HEK293 (cell line): Measurements from ENCODE around the gene SMC4.

Experiments
- CTCF ChIA-PET: fragments of 350-600 bp; formaldehyde crosslinking; extraction: SDS; loops from one replicate; lab custom pipeline; 2021; ENCODE audit warnings: antibody characterized with exemption; lab: Yijun Ruan, JAX
- POLR2A ChIA-PET: fragments of 300-600 bp; formaldehyde crosslinking; extraction: SDS; loops from one replicate; lab custom pipeline; 2020; ENCODE audit warnings: antibody characterized with exemption, inconsistent platforms; lab: Yijun Ruan, JAX
- H3K27ac ChIP-seq: fragments of 200-500 bp; sonication (Bioruptor generic); 2 replicates; pipeline ENCODE4 v1.5.1; 2014; ENCODE audit warnings: low read depth, low read length, control low read depth, inconsistent platforms; ENCODE audit errors: extremely low read depth
- H3K36me3 ChIP-seq, 2 experiments: fragments of 200-500 bp in 1 of 2; sonication (Bioruptor generic) in 1 of 2; 1 replicate in 1 of 2; 2 replicates in 1 of 2; pipeline ENCODE4 v1.5.1; 2014 to 2017; ENCODE audit warnings: inconsistent platforms in 2 of 2, low read length in 2 of 2; ENCODE audit not compliant: control insufficient read depth in 2 of 2, insufficient read depth in 1 of 2
- H3K4me1 ChIP-seq: fragments of 200-500 bp; sonication (Bioruptor generic); 2 replicates; pipeline ENCODE4 v1.5.1; 2014; ENCODE audit warnings: mild to moderate bottlenecking, low read length, inconsistent platforms; ENCODE audit not compliant: control insufficient read depth, insufficient read depth
- H3K4me3 ChIP-seq: 2 replicates; pipeline ENCODE4 v1.5.1; 2011; ENCODE audit warnings: low read depth, mild to moderate bottlenecking, control low read depth, low read length, moderate library complexity
- H3K9me3 ChIP-seq: fragments of 200-500 bp; sonication (Bioruptor generic); 2 replicates; pipeline ENCODE4 v1.5.1; 2014; ENCODE audit warnings: low read depth, low read length, inconsistent platforms; ENCODE audit not compliant: control insufficient read depth, insufficient read depth
- KLF10 ChIP-seq: fragments of 450-650 bp; IDR thresholded peaks from 2 replicates; pipeline ENCODE4 v1.5.1; 2018; ENCODE audit warnings: missing biosample characterization, mild to moderate bottlenecking, missing genetic modification characterization
- KLF16 ChIP-seq: fragments of 450-650 bp; formaldehyde crosslinking; IDR thresholded peaks from 2 replicates; pipeline ENCODE4 v1.5.1; 2017; ENCODE audit warnings: missing biosample characterization, missing genetic modification characterization
- SP2 ChIP-seq: fragments of 450-650 bp; formaldehyde crosslinking; IDR thresholded peaks from 2 replicates; pipeline ENCODE4 v1.5.1; 2016; ENCODE audit warnings: missing biosample characterization, missing genetic modification characterization
- TRIM28 ChIP-seq: IDR thresholded peaks from 2 replicates; pipeline ENCODE4 v1.6.1; 2011; ENCODE audit warnings: low read length, control low read depth, borderline replicate concordance
- ZBTB11 ChIP-seq: fragments of 450-650 bp; formaldehyde crosslinking; conservative IDR thresholded peaks from 2 replicates; pipeline ENCODE4 v1.5.1; 2016; ENCODE audit warnings: low read depth, missing biosample characterization, missing genetic modification characterization
- ZBTB20 ChIP-seq: fragments of 450-650 bp; formaldehyde crosslinking; IDR thresholded peaks from 2 replicates; pipeline ENCODE4 v1.5.1; 2016; ENCODE audit warnings: missing biosample characterization, missing genetic modification characterization
- ZEB2 ChIP-seq: fragments of 450-650 bp; formaldehyde crosslinking; IDR thresholded peaks from 2 replicates; pipeline ENCODE4 v1.5.1; 2016; ENCODE audit warnings: missing biosample characterization, missing genetic modification characterization
- ZFHX2 ChIP-seq: fragments of 450-650 bp; formaldehyde crosslinking; conservative IDR thresholded peaks from 2 replicates; pipeline ENCODE4 v1.5.1; 2016; ENCODE audit warnings: missing biosample characterization, missing genetic modification characterization
- ZIC2 ChIP-seq: fragments of 450-650 bp; formaldehyde crosslinking; IDR thresholded peaks from 2 replicates; pipeline ENCODE4 v1.5.1; 2016; ENCODE audit warnings: missing biosample characterization, missing genetic modification characterization
- ZNF202 ChIP-seq: fragments of 450-650 bp; formaldehyde crosslinking; IDR thresholded peaks from 2 replicates; pipeline ENCODE4 v1.5.1; 2016; ENCODE audit warnings: missing biosample characterization, missing genetic modification characterization, borderline replicate concordance
- ZNF24 ChIP-seq: fragments of 450-650 bp; formaldehyde crosslinking; IDR thresholded peaks from 2 replicates; pipeline ENCODE4 v1.5.1; 2016; ENCODE audit warnings: missing biosample characterization, missing genetic modification characterization
- ZNF433 ChIP-seq: fragments of 450-650 bp; formaldehyde crosslinking; IDR thresholded peaks from 2 replicates; pipeline ENCODE4 v1.5.1; 2016; ENCODE audit warnings: missing biosample characterization, missing genetic modification characterization, low read depth
- ZNF521 ChIP-seq: fragments of 450-650 bp; formaldehyde crosslinking; IDR thresholded peaks from 2 replicates; pipeline ENCODE4 v1.5.1; 2017; ENCODE audit warnings: missing biosample characterization, mild to moderate bottlenecking, missing genetic modification characterization
- ZNF560 ChIP-seq: fragments of 450-650 bp; formaldehyde crosslinking; IDR thresholded peaks from 2 replicates; pipeline ENCODE4 v1.5.1; 2017; ENCODE audit warnings: missing biosample characterization, missing genetic modification characterization, borderline replicate concordance
- ZNF585B ChIP-seq: fragments of 450-650 bp; formaldehyde crosslinking; IDR thresholded peaks from 2 replicates; pipeline ENCODE4 v1.5.1; 2016; ENCODE audit warnings: missing biosample characterization, missing genetic modification characterization
- ZNF658 ChIP-seq: fragments of 450-650 bp; formaldehyde crosslinking; IDR thresholded peaks from 2 replicates; pipeline ENCODE4; 2016; ENCODE audit warnings: missing biosample characterization, missing genetic modification characterization
- ZNF660 ChIP-seq: fragments of 450-650 bp; IDR thresholded peaks from 2 replicates; pipeline ENCODE4 v1.5.1; 2018; ENCODE audit warnings: missing biosample characterization, mild to moderate bottlenecking, missing genetic modification characterization
- ZNF776 ChIP-seq: fragments of 450-650 bp; formaldehyde crosslinking; IDR thresholded peaks from 2 replicates; pipeline ENCODE4 v1.5.0; 2017; ENCODE audit warnings: missing biosample characterization, missing genetic modification characterization, borderline replicate concordance
- ZNF792 ChIP-seq: fragments of 450-650 bp; formaldehyde crosslinking; IDR thresholded peaks from 2 replicates; pipeline ENCODE4 v1.5.1; 2016; ENCODE audit warnings: missing biosample characterization, missing genetic modification characterization
- ZNF830 ChIP-seq: fragments of 450-650 bp; IDR thresholded peaks from 2 replicates; pipeline ENCODE4 v1.5.0; 2018; ENCODE audit warnings: missing biosample characterization, missing genetic modification characterization, low read depth, mild to moderate bottlenecking, moderate library complexity
- ZSCAN30 ChIP-seq: fragments of 450-650 bp; IDR thresholded peaks from 2 replicates; pipeline ENCODE4 v1.5.1; 2018; ENCODE audit warnings: missing biosample characterization, mild to moderate bottlenecking, missing genetic modification characterization, moderate library complexity
- ZXDB ChIP-seq: fragments of 450-650 bp; formaldehyde crosslinking; IDR thresholded peaks from 2 replicates; pipeline ENCODE4 v1.5.1; 2016; ENCODE audit warnings: missing biosample characterization, missing genetic modification characterization
- TF ChIP-seq, protein P1 (sequence below): fragments of 450-650 bp; formaldehyde crosslinking; IDR thresholded peaks from 2 replicates; pipeline ENCODE4 v1.5.1; 2016; ENCODE audit warnings: missing biosample characterization, missing genetic modification characterization, low read depth
- TF ChIP-seq, protein P2 (sequence below): fragments of 450-650 bp; IDR thresholded peaks from 2 replicates; pipeline ENCODE4 v1.5.1; 2018; ENCODE audit warnings: missing biosample characterization, mild to moderate bottlenecking, missing genetic modification characterization
- TF ChIP-seq, protein P3 (sequence below): fragments of 450-650 bp; formaldehyde crosslinking; IDR thresholded peaks from 2 replicates; pipeline ENCODE4 v1.5.1; 2016; ENCODE audit warnings: missing biosample characterization, missing genetic modification characterization
- TF ChIP-seq, protein P4 (sequence below): fragments of 450-650 bp; formaldehyde crosslinking; IDR thresholded peaks from 2 replicates; pipeline ENCODE4 v1.5.1; 2016; ENCODE audit warnings: missing biosample characterization, missing genetic modification characterization

The SMC4 gene

DNA sequence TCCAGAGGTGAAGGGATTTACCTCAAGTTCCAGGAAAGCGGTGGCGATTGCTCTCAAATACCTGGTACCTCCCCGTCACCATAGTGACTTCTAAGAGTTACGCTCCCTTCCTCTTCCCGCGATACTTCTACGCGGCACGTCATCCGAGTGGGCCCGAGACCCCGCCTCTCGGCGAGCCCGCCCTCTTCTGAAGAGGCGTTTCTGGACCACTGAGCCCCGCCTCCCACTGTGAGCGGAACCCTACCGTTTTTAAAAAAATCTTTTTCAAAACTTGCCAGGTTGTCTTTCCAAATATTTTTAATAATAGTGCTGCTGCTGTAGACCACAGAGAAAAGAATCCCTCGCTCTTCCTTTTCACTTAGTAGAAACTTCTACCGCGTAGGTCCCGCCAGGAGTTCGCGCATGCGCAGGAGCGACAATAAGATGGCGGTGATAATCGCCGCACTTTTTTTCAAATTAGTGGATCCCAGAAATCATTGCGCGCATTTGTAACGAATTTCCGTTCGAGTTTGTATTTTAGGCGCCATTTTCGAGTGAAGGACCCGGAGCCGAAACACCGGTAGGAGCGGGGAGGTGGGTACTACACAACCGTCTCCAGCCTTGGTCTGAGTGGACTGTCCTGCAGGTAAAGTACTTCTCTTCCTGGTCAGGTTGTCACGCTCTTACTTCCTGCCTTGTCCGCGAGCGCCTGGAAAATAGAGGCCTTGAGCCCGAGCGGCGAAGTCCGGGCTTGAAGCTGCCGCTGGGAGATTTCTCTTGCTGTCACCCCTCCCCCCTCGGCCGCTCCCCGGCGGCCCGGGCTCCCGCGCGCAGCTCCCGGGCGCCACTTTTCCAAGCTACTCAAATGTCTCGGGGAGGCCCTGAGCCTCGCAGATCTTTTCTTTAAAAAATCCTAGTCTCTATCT lies at the start of gene SMC4, which contains the start of gene IFT80:
SMC4 (plus strand) TSS at position 526 of the 905 bp plus-strand sequence. CDS start 1,177 bp downstream, outside the sequence.
IFT80 (minus strand) TSS at position 101 of the 905 bp plus-strand sequence. CDS start 14,625 bp downstream, outside the sequence.
- Histone ChIP-seq H3K4me3 (peak within 1 kb of the TSS; percentile 72), H3K36me3 (peaks cover 0 to 30% of the 10 kb centered on the region in 2 experiments; a peak in 2 of 3 replicates), H3K4me1 (no peaks in the 10 kb centered on the region), H3K9me3 (no peaks in the 10 kb centered on the region), H3K27ac (peak within 1 kb of the TSS; percentile 91)
- ChIA-PET POLR2A (interaction anchor here (0.7 to 1.6 kb wide), 4 partner anchors 10 to 165 kb away, joined by 3 to 9 read pairs (median 4); partner anchors contain the start of gene TRIM59), CTCF (interaction anchor here (0.6 kb wide), 1 partner anchor 60 kb away, joined by 4 read pairs; no protein-coding TSS in a partner anchor)
- 0 out of 2 replicates have a peak, but pooled peaks have one; percentile 41 for TF ChIP-seq ZNF24 (tag by site-specific recombination)
- no peak for TF ChIP-seq ZNF792 (tag by site-specific recombination)
- 0 out of 2 replicates have a peak, but pooled peaks have one; percentile 48 for TF ChIP-seq ZNF660 (tag by site-specific recombination)
- peak; percentile 41 for TF ChIP-seq KLF16 (tag by site-specific recombination)
- TF ChIP-seq, protein P1, sequence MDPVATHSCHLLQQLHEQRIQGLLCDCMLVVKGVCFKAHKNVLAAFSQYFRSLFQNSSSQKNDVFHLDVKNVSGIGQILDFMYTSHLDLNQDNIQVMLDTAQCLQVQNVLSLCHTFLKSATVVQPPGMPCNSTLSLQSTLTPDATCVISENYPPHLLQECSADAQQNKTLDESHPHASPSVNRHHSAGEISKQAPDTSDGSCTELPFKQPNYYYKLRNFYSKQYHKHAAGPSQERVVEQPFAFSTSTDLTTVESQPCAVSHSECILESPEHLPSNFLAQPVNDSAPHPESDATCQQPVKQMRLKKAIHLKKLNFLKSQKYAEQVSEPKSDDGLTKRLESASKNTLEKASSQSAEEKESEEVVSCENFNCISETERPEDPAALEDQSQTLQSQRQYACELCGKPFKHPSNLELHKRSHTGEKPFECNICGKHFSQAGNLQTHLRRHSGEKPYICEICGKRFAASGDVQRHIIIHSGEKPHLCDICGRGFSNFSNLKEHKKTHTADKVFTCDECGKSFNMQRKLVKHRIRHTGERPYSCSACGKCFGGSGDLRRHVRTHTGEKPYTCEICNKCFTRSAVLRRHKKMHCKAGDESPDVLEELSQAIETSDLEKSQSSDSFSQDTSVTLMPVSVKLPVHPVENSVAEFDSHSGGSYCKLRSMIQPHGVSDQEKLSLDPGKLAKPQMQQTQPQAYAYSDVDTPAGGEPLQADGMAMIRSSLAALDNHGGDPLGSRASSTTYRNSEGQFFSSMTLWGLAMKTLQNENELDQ (tag by site-specific recombination), result no peak
- TF ChIP-seq KLF10 (tag by site-specific recombination), result peak; percentile 27
- peak; percentile 86 for TF ChIP-seq SP2
- peak; percentile 64 for TF ChIP-seq ZFHX2 (tag by site-specific recombination)
- peak; percentile 45 for TF ChIP-seq ZBTB11 (tag by site-specific recombination)
- TF ChIP-seq, protein P2, sequence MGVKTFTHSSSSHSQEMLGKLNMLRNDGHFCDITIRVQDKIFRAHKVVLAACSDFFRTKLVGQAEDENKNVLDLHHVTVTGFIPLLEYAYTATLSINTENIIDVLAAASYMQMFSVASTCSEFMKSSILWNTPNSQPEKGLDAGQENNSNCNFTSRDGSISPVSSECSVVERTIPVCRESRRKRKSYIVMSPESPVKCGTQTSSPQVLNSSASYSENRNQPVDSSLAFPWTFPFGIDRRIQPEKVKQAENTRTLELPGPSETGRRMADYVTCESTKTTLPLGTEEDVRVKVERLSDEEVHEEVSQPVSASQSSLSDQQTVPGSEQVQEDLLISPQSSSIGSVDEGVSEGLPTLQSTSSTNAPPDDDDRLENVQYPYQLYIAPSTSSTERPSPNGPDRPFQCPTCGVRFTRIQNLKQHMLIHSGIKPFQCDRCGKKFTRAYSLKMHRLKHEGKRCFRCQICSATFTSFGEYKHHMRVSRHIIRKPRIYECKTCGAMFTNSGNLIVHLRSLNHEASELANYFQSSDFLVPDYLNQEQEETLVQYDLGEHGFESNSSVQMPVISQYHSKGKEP, result peak; percentile 3; the same call in 1 of the 2 replicates
- no peak for TF ChIP-seq ZNF560 (tag by site-specific recombination)
- no peak for TF ChIP-seq ZNF830 (tag by site-specific recombination)
- peak; percentile 62; the same call in 1 of the 2 replicates for TF ChIP-seq ZSCAN30 (tag by site-specific recombination)
- no peak for TF ChIP-seq ZNF202 (tag by site-specific recombination)
- TF ChIP-seq ZXDB (tag by site-specific recombination), result peak; percentile 63; the same call in 1 of the 2 replicates
- TF ChIP-seq TRIM28, result no peak
- TF ChIP-seq ZIC2 (tag by site-specific recombination), result no peak
- TF ChIP-seq, protein P3, sequence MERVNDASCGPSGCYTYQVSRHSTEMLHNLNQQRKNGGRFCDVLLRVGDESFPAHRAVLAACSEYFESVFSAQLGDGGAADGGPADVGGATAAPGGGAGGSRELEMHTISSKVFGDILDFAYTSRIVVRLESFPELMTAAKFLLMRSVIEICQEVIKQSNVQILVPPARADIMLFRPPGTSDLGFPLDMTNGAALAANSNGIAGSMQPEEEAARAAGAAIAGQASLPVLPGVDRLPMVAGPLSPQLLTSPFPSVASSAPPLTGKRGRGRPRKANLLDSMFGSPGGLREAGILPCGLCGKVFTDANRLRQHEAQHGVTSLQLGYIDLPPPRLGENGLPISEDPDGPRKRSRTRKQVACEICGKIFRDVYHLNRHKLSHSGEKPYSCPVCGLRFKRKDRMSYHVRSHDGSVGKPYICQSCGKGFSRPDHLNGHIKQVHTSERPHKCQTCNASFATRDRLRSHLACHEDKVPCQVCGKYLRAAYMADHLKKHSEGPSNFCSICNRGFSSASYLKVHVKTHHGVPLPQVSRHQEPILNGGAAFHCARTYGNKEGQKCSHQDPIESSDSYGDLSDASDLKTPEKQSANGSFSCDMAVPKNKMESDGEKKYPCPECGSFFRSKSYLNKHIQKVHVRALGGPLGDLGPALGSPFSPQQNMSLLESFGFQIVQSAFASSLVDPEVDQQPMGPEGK (tag by site-specific recombination), result no peak
- TF ChIP-seq ZNF433 (tag by site-specific recombination), result no peak
- TF ChIP-seq ZNF585B (tag by site-specific recombination), result no peak
- no peak for TF ChIP-seq ZNF521
- no peak for TF ChIP-seq ZNF658 (tag by site-specific recombination)
- TF ChIP-seq, protein P4, sequence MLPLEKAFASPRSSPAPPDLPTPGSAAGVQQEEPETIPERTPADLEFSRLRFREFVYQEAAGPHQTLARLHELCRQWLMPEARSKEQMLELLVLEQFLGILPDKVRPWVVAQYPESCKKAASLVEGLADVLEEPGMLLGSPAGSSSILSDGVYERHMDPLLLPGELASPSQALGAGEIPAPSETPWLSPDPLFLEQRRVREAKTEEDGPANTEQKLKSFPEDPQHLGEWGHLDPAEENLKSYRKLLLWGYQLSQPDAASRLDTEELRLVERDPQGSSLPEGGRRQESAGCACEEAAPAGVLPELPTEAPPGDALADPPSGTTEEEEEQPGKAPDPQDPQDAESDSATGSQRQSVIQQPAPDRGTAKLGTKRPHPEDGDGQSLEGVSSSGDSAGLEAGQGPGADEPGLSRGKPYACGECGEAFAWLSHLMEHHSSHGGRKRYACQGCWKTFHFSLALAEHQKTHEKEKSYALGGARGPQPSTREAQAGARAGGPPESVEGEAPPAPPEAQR (tag by site-specific recombination), result no peak
- TF ChIP-seq ZNF776, result no peak
- peak; percentile 23; the same call in 1 of the 2 replicates for TF ChIP-seq ZBTB20 (tag by site-specific recombination)
- peak; percentile 77; the same call in 1 of the 2 replicates for TF ChIP-seq ZEB2 (tag by site-specific recombination)
